Measurements from ENCODE around the gene KAZALD1. TPM values are rescaled to one million over a fixed set of nuclear protein-coding genes. Genes with fewer than 3 reads are reported as not detected.

The KAZALD1 gene
- total and polyA plus RNA-seq, 8 donors = 0.19 to 1.6 (median 1.0) TPM

- no peak overlapping the region for H3K4me3 ChIP-seq
- ATAC-seq (no peak), DNase-seq (no peak), FAIRE-seq (no peak)
- peaks cover 0 to 9% (median 3%) of the 10 kb centered on the region in 4 donors for H3K27me3 ChIP-seq
- no peak for TF ChIP-seq CTCF (IDR thresholded peaks at IDR 0.05)
- intact Hi-C loops (cut with DNase I) = no loop called here
- H3K27ac ChIP-seq = no peak overlapping the region
- WGBS, 2 donors = 31 to 41% methylated on average over 16 of the region's 16 CpGs
- H3K9me3 ChIP-seq = no peaks in the 10 kb centered on the region
- H3K36me3 ChIP-seq = no peaks in the 10 kb centered on the region
- H3K4me1 ChIP-seq = peaks cover 2 to 3% (median 2%) of the 10 kb centered on the region in 3 donors
These were observed 14.5 kb upstream of the KAZALD1 start for GRCh38 chr10:101047268-101047667.

- no peak for TF ChIP-seq CTCF (IDR thresholded peaks at IDR 0.05)
- FAIRE-seq (no peak), DNase-seq (peak in 1 of 6 donors; percentile 78), ATAC-seq (peak in 3 of 4 donors; percentile 9 to 19 (median 18))
- peaks cover 0 to 9% (median 3%) of the 10 kb centered on the region in 4 donors for H3K27me3 ChIP-seq
- intact Hi-C loops (cut with DNase I) = no loop called here
- WGBS, 2 donors = 14% methylated on average over 60 to 62 of the region's 62 CpGs
- H3K36me3 ChIP-seq = no peaks in the 10 kb centered on the region
- H3K4me3 ChIP-seq = no peak overlapping the region
- H3K27ac ChIP-seq = no peak overlapping the region
- H3K4me1 ChIP-seq = no peaks in the 10 kb centered on the region
- no peaks in the 10 kb centered on the region for H3K9me3 ChIP-seq
These were observed 13.6 kb upstream of the KAZALD1 start for GRCh38 chr10:101047961-101048892.

GRCh38 chr10:101050208-101051069 lies 11.3 kb upstream of the KAZALD1 start:
- FAIRE-seq (no peak), DNase-seq (peak; percentile 61 to 95 (median 81)), ATAC-seq (peak; percentile 94 to 98 (median 94))
- no peaks in the 10 kb centered on the region for H3K9me3 ChIP-seq
- intact Hi-C loops (cut with DNase I) = no loop called here
- peak overlapping the region in 2 of 4 donors; percentile 35 to 44 for H3K4me3 ChIP-seq
- peak; percentile 68 to 91 (median 81) for TF ChIP-seq CTCF (IDR thresholded peaks at IDR 0.05)
- H3K4me1 ChIP-seq = no peaks in the 10 kb centered on the region
- H3K27ac ChIP-seq = no peak overlapping the region
- no peaks in the 10 kb centered on the region for H3K36me3 ChIP-seq
- WGBS, 2 donors = 5% methylated on average over 40 to 42 of the region's 42 CpGs
- peaks cover 0 to 9% (median 3%) of the 10 kb centered on the region in 4 donors for H3K27me3 ChIP-seq

GRCh38 chr10:101052285-101052684 lies 9.5 kb upstream of the KAZALD1 start:
- Histone ChIP-seq H3K27ac (no peak overlapping the region), H3K27me3 (peaks cover 0 to 9% (median 3%) of the 10 kb centered on the region in 4 donors), H3K4me1 (no peaks in the 10 kb centered on the region), H3K9me3 (no peaks in the 10 kb centered on the region), H3K36me3 (no peaks in the 10 kb centered on the region), H3K4me3 (no peak overlapping the region)
- DNase-seq = no peak
- FAIRE-seq = no peak
- WGBS, 2 donors = 91% methylated on average over 3 of the region's 3 CpGs
- ATAC-seq = no peak
- intact Hi-C loops (cut with DNase I) = no loop called here
- no peak for TF ChIP-seq CTCF (IDR thresholded peaks at IDR 0.05)
